ENCODE data around the gene SERPINA10.

SERPINA10 gene

DNA sequence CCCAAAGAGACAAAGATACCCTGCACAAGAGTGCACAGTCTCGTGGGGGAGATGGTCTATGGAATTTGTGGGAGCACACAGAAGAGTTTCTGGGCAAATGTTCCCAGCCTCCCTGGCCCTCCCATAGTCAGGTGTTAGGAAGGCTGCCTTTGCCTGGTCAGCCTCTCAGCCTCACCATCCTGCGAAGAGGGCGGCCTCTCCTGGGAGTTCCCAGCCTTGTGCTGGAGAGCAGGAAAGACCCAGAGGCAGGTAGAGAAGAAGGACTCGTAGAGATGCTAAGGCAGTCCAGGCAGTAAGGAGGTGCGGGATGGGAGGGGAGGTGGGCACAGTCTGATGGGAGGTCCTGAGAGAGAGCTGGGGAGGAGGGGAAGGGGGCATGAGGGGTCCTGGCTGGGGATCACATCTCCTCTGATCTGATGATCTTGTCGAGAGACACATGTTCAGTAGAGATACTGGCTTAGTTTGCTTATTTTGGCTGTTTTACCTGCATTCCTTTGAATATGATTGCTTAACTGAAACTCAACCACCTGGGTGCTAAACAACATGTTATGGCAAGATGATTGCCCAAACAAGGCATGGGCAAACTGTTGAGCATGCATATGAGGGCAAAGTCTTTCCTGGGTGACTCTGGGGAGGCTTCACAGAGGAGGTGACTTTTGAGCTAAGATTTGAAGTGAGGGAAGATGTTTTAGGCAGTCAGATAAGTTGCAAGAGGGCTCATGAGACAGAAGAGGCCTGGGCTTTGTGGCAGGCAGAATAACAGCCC lies 19.6 kb upstream of the SERPINA10 start:
- no peak for TF ChIP-seq EZH2phosphoT487 (IDR thresholded peaks at IDR 0.05; ENCODE audit: borderline replicate concordance)
- no peak for TF ChIP-seq CTCF (conservative IDR thresholded peaks at IDR 0.05; ENCODE audit: low read length)
- Histone ChIP-seq H3K4me2 (ENCODE audit: low read depth, low read length, poor library complexity, severe bottlenecking) (no peak overlapping the region), H3K79me2 (ENCODE audit: insufficient read depth, low read length) (no peaks in the 10 kb centered on the region), H3K27me3 (ENCODE audit: insufficient read depth, low read length, poor library complexity, severe bottlenecking) (no peaks in the 10 kb centered on the region), H4K20me1 (ENCODE audit: insufficient read depth, low read length, poor library complexity, severe bottlenecking) (no peaks in the 10 kb centered on the region), H3K9ac (ENCODE audit: low read depth, low read length, poor library complexity, severe bottlenecking) (no peak overlapping the region), H3K4me1 (ENCODE audit: insufficient read depth, low read length, poor library complexity, severe bottlenecking) (no peaks in the 10 kb centered on the region), H3K9me2 (replicated peaks; ENCODE audit: low read depth, low read length) (no peaks in the 10 kb centered on the region), H3K9me3 (ENCODE audit: insufficient read depth, low read depth, low read length) (peaks cover 7% of the 10 kb centered on the region; the same call in 1 of the 2 replicates), H3F3A (ENCODE audit: low read depth) (no peaks in the 10 kb centered on the region), H3K36me3 (ENCODE audit: insufficient read depth, low read length) (no peaks in the 10 kb centered on the region), H3K4me3 (ENCODE audit: low read length, poor library complexity, severe bottlenecking) (no peak overlapping the region), H2AFZ (ENCODE audit: low read length) (no peak overlapping the region)

GRCh38 chr14:94310248-94310647 lies 17.2 kb upstream of the SERPINA10 start:
- H3K9me2 ChIP-seq (replicated peaks; ENCODE audit: low read depth, low read length), result no peaks in the 10 kb centered on the region
- H3F3A ChIP-seq (ENCODE audit: low read depth), result no peaks in the 10 kb centered on the region
- no peak for TF ChIP-seq EZH2phosphoT487 (IDR thresholded peaks at IDR 0.05; ENCODE audit: borderline replicate concordance)
- no peak for TF ChIP-seq CTCF (conservative IDR thresholded peaks at IDR 0.05; ENCODE audit: low read length)
- H4K20me1 ChIP-seq (ENCODE audit: insufficient read depth, low read length, poor library complexity, severe bottlenecking), result no peaks in the 10 kb centered on the region
- no peaks in the 10 kb centered on the region for H3K79me2 ChIP-seq (ENCODE audit: insufficient read depth, low read length)
- no peaks in the 10 kb centered on the region for H3K27me3 ChIP-seq (ENCODE audit: insufficient read depth, low read length, poor library complexity, severe bottlenecking)
- no peak overlapping the region for H3K4me3 ChIP-seq (ENCODE audit: low read length, poor library complexity, severe bottlenecking)
- H3K4me1 ChIP-seq (ENCODE audit: insufficient read depth, low read length, poor library complexity, severe bottlenecking), result no peaks in the 10 kb centered on the region
- peaks cover 13% of the 10 kb centered on the region; the same call in 1 of the 2 replicates for H3K9me3 ChIP-seq (ENCODE audit: insufficient read depth, low read depth, low read length)
- H3K36me3 ChIP-seq (ENCODE audit: insufficient read depth, low read length), result no peaks in the 10 kb centered on the region
- H3K4me2 ChIP-seq (ENCODE audit: low read depth, low read length, poor library complexity, severe bottlenecking), result no peak overlapping the region
- no peak overlapping the region for H3K9ac ChIP-seq (ENCODE audit: low read depth, low read length, poor library complexity, severe bottlenecking)
- H2AFZ ChIP-seq (ENCODE audit: low read length), result no peak overlapping the region

GRCh38 chr14:94309721-94310120 lies 16.7 kb upstream of the SERPINA10 start:
- Histone ChIP-seq H3K79me2 (ENCODE audit: insufficient read depth, low read length) (no peaks in the 10 kb centered on the region), H3K4me3 (ENCODE audit: low read length, poor library complexity, severe bottlenecking) (no peak overlapping the region)
- TF ChIP-seq EZH2phosphoT487 (IDR thresholded peaks at IDR 0.05; ENCODE audit: borderline replicate concordance), result no peak
- no peak for TF ChIP-seq CTCF (conservative IDR thresholded peaks at IDR 0.05; ENCODE audit: low read length)

More at GRCh38 chr14:94309721-94310120, 16.7 kb upstream of the SERPINA10 start:
- Histone ChIP-seq H3K36me3 (ENCODE audit: insufficient read depth, low read length) (no peaks in the 10 kb centered on the region), H3F3A (ENCODE audit: low read depth) (no peaks in the 10 kb centered on the region), H3K27me3 (ENCODE audit: insufficient read depth, low read length, poor library complexity, severe bottlenecking) (no peaks in the 10 kb centered on the region), H3K4me2 (ENCODE audit: low read depth, low read length, poor library complexity, severe bottlenecking) (no peak overlapping the region), H3K4me1 (ENCODE audit: insufficient read depth, low read length, poor library complexity, severe bottlenecking) (no peaks in the 10 kb centered on the region), H3K9ac (ENCODE audit: low read depth, low read length, poor library complexity, severe bottlenecking) (no peak overlapping the region), H4K20me1 (ENCODE audit: insufficient read depth, low read length, poor library complexity, severe bottlenecking) (no peaks in the 10 kb centered on the region), H3K9me2 (replicated peaks; ENCODE audit: low read depth, low read length) (no peaks in the 10 kb centered on the region), H3K9me3 (ENCODE audit: insufficient read depth, low read depth, low read length) (peaks cover 13% of the 10 kb centered on the region; the same call in 1 of the 2 replicates), H2AFZ (ENCODE audit: low read length) (no peak overlapping the region)
